ENCODE data around the gene LIN37.

GRCh38 chr19:35777961-35778360, 29.6 kb downstream of the LIN37 start:
- TF ChIP-seq EGR1 (IDR thresholded peaks at IDR 0.05; ENCODE audit: low read depth in 2 of 2) (no peak), SP1 (IDR thresholded peaks at IDR 0.05) (no peak), CTCF (IDR thresholded peaks at IDR 0.05; ENCODE audit: low read depth, low read length, missing input control) (no peak), YY1 (IDR thresholded peaks at IDR 0.05) (no peak), RAD21 (IDR thresholded peaks at IDR 0.05) (no peak), REST (IDR thresholded peaks at IDR 0.05) (no peak), MAX (IDR thresholded peaks at IDR 0.05) (no peak), JUND (IDR thresholded peaks at IDR 0.05) (no peak), TAF1 (conservative IDR thresholded peaks at IDR 0.05) (no peak), GABPA (IDR thresholded peaks at IDR 0.05 in 1 of 2, conservative IDR thresholded peaks at IDR 0.05 in 1 of 2) (no peak), FOXA2 (IDR thresholded peaks at IDR 0.05) (no peak), ATF3 (IDR thresholded peaks at IDR 0.05) (no peak)

Data from liver (tissue), 3 donors.